Right kidney (tissue), 1 donor: Measurements from ENCODE around the gene GPR155.
"Not testable (repeated sequence)": the region's sequence is repeated elsewhere in the genome, so short reads cannot be mapped to it uniquely, and the experiment has no call there.

Experiments
- DNase-seq: peaks from one replicate; pipeline ENCODE4 v3.0.0-alpha.2; 2016

GPR155 gene

DNA sequence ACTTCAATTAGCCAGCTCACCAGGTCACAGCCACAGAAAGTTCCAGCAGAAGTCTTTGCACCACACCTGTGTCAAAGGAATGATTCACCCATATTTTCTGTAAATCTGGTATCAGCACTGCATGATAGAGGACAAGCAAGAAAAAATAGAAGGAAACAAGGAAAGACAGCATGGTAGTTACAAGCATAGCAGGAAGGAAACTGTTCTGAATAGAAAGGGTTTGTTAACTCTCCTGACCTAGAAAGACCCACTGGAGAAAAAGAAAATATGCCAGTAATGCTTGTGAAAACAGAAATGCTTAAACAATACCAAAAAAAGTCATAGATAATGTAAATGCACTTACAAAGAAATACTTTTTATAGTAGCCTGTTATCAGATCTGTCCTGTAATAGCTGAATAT is 50.5 kb downstream of the GPR155 start:
- no peak for DNase-seq

DNA sequence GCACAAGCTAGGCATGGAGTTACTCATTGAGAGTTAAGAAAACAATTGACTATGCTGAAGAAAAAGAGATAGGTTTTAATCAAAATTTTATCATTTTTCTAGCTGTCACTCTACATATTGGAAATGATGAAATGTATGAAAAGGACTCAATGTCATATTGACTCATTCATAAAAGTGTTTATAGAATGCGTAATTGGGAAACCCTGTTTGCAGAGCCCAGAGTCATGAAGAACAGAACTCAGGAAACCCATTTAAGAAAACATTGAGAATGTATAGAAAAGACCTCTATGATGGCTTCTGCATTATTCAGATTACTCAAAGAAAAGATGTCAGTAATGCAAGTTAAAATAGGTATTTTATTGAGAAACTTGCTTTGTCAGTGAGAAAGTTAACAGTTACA is 54.9 kb downstream of the GPR155 start:
- DNase-seq = no peak

DNA sequence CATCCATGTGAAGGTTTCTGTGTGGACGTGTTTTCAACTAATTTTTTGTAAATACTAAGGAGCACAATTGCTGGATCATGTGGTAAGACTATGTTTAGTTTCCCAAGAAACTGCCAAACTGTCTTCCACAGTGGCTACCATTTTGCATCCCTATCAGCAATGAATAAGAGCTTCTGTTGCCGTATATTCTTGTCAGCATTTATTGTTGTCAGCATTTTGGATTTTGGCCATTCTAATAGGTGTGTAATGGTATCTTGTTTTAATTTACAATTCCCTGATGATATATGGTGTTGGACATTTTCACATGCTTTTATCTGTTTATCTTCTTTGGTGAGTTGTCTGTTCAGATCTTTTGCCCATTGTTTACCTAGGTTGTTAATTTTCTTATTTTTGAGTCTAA is 56.8 kb downstream of the GPR155 start:
- DNase-seq = no peak

DNA sequence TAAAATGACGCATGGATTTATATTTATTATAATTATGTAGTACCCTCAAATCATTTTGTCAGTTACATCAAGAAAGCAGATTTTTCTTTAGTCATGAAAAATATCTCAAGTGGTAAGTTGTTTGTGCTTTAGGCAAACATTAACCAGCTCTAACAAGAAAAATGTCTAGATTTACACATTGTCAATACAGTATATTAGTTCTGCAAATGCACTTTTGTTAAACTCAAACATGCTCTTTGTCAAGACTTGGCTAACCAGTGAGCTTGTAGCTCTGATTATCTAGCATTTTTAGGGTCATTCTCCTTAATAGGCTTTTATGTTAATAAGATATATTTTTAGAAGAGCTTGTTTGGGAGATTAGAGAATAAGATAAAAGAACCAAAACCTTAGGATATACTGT is 58.6 kb downstream of the GPR155 start:
- DNase-seq = no peak

DNA sequence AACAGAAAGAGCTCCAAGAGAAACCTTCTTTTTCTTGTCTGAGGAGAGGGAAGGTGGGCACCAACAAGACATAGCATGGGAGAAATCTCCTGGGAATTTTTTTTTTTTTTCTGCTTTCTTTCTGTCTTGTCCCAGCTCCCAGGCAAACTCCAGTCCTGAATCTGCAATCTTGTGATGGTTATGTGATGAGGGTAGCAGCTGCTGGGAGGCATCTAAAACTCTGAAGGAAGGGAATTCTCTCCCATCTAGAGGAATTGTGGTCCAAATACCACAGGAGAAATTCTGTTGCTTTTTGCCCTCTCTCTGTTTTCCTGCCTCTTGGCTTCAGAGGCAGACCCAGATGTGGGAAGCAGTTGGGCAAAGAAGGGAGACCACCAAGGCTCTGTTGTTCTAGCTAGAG is 74.6 kb downstream of the GPR155 start:
- DNase-seq = no peak

DNA sequence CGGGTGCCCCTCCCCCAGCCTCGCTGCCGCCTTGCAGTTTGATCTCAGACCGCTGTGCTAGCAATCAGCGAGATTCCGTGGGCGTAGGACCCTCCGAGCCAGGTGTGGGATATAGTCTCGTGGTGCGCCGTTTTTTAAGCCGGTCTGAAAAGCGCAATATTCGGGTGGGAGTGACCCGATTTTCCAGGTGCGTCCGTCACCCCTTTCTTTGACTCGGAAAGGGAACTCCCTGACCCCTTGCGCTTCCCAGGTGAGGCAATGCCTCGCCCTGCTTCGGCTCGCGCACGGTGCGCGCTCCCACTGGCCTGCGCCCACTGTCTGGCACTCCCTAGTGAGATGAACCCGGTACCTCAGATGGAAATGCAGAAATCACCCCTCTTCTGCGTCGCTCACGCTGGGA is 76.8 kb downstream of the GPR155 start:
- DNase-seq = not testable (repeated sequence)

DNA sequence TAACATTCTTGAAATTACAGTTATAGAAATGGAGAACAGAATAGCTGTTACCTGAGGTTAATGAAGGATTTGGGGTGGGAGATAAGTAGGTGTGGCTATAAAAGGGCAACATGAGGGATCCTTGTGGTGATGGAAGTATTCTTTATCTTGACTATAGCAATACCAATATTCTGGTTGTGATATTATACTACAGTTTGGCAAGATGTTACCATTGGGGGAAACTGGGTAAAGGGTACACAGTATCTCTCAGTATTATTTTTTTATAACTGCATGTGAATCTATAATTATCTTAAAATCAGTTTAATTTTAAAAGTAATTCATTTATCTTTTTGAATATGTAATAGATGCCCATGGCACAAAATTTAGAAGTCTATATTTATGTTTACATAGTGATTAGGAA is 83.2 kb downstream of the GPR155 start:
- no peak for DNase-seq

DNA sequence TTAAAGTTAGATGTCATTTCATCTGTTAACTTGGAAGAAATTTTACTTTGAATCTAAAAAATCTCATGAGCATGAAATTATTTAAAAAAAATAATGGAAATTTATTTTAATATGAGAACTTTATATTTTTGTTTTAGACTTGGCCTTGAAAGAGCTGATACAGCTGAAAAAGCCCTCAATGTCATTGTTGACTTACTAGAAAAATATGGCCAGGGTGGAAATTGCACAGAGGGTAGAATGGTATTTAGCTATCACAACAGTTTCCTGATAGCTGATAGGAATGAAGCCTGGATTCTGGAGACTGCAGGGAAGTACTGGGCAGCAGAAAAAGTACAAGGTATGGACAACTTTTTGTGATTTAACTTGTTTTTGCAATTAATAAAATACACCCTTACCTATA is 86.0 kb downstream of the GPR155 start:
- no peak for DNase-seq

DNA sequence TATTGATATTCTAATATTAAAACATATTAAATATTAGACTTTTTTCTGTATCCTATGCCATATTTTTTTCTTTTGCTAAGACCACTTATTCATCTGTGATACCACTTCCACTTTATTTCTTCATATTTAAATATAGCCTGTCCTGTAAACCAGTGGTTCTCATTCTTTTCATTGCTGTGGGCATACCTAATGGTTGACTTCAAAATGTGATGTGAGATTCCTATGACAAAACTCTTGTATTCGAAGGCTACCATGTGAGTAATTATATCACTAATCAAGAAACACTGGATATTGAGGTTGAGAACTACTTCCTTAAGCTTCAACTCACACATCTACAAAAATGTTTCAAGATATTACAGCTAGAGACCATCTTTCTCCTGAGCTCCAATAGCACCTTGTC is 87.7 kb downstream of the GPR155 start:
- no peak for DNase-seq

DNA sequence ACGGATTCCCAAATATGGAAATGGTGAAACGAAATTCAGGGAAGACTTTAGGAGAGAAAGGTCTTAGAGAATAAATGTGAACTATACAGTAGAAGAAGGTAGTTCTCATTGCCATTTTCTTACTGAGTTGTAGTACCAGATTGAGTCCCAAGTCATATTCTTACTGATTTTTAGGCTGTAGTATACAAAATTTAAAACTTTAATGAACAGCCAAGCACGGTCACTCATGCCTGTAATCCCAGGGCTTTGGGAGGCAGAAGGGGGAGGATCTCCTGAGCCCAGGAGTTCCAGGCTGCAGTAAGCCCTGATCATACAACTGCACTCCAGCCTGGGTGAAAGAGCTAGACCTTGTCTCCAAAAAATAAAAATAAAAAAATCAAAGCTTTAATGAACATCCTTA is 89.1 kb downstream of the GPR155 start:
- no peak for DNase-seq

DNA sequence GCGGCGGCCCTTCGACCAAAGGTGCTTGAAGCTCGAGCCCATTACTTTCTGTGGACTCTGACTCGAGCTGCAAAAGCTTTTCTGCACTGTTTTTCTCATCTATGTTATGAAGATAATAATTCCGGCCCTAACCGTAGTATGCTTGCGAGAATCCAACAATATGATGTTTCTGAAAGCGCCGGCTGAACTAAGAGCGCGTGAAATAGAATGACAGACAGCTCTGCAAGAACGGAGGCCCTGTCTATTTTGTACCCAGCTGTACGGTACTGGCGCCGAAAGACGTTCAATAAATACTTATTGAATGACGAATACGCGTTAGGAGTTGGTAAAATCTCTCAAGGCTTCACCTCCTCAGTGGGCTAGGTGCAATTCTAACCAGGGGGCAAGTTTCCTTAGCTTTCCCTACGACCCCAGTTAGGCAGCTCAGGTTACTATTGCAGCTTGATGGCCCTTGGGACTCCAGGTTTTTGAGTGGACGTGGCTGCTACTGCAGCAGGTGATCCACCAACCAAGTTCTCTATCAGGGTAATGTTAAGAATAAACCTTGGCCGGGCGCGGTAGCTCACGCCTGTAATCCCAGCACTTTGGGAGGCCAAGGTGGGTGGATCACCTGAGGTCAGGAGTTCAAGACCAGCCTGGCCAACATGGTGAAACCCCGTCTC is 90.7 kb downstream of the GPR155 start:
- no peak for DNase-seq

DNA sequence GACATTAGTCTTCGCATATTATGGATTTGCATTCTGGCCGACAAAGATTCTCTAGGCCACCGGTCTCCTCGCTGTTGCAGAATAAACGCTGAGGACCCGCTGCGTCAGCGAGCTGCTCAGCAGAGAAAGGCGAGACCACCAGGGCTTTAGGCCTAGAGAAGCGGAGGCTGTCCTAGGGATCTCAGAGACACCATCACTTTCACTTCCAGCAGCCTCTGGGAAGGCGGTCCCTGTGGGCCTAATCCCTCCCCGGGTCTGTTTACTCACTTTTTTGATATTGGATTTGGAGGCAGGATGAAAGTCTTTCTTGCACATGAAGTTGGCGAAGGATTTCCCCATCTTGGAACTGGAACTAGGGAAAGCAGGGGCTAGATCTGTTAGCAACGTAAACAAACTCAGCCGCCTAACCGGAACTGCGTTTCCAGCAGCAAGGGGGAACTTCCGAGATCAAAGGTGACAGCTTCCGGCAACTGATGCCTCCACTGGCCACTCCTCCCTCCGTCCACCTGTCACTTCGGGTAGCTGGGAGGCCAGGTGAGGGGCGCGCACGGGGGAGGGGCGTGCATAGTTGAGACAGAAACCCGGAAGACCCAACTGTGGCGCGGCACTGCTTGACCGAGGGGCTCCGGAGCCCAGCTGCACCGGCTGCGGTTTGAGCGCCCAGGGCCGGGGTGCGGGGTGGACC is 91.4 kb downstream of the GPR155 start, which contains the start of gene SCRN3:
SCRN3 (plus strand) TSS at position 447 of the 685 bp plus-strand sequence. CDS start 2,554 bp downstream, outside the sequence.
- peak; percentile 88 for DNase-seq

DNA sequence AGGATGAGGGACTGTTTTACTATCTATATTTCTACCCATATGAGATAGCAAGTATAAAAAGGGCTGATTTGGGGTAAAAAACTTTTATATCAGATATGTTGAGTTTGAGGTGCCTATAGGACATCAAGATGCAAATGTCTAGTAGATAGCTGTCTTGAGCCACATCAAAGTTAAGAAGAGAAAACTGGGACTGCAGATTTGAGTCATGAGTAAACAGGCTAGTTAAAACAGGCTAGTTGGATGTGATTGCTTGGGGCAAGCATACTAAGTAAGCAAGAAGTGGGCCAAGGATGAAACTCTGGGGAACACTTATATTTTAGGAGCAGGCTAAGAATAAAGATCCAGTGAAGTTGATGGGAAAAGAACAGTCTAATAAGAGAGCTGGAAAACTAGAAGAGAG is 94.1 kb downstream of the GPR155 start:
- no peak for DNase-seq

DNA sequence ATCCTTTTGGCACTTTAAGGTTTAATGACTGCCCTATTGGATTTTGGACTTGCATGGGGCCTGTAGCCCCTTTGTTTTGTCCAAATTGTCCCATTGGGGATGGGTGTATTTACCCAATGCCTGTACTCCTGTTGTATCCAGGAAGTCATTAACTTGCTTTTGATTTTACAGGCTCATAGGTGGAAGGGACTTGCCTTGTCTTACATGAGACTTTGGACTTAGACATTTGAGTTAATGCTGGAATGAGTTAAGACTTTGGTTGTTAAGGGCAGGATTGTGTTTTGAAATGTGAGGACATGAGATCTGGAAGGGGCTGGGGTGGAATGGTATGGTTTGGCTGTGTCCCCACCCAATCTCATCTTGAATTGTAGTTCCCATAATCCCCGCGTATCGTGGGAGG is 96.5 kb downstream of the GPR155 start:
- not testable (repeated sequence) for DNase-seq

DNA sequence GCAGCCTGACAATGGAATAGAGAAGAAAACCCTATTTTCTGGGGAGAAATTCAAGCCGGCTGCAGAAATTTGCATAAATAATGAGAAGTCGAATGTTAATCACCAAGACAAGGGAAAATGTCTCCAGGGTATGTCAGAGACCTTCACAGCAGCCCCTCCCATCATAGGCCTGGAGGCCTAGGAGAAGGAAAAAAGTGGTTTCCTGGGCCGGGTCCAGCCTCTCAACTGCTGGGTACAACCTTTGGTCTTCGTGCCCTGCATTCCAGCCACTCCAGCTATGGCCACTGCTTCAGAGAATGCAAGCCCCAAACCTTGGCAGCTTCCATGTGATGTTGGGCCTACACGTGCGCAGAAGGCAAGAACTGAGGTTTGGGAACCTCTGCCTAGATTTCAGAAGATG is 97.3 kb downstream of the GPR155 start:
- no peak for DNase-seq

DNA sequence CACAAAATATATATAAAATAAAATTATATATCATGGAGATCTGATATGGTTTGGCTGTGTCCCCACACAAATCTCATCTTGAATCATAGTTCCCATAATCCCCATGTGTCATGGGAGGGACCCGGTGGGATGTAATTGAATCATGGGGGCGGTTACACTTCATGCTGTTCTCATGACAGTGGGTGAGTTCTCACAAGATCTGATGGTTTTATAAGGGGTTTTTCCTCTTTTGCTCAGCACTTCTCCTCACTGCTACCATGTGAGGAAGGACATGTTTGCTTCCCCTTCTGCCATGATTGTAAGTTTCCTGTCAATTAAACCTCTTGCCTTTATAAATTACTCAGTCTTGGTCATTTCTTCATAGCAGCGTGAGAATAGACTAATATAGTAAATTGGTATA is 98.1 kb downstream of the GPR155 start:
- not testable (repeated sequence) for DNase-seq

DNA sequence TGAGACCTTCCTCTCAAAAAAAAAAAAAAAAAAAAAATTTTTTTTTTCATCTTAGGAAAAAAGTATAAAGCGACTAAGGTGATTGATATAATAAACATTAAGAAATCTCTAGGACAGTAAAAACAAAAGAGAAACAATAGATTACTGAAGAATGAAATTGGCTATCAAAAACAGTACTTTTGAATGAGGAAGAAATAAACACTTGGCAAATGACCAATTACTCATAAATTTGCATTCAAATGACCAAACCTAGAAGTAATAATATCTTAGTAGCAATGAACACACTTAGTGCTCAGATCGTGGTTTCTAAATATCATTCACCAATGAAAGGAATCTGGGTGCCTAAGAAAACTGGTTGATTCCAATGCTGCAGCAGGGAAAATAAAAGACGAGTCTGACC is 101.6 kb downstream of the GPR155 start:
- no peak for DNase-seq

DNA sequence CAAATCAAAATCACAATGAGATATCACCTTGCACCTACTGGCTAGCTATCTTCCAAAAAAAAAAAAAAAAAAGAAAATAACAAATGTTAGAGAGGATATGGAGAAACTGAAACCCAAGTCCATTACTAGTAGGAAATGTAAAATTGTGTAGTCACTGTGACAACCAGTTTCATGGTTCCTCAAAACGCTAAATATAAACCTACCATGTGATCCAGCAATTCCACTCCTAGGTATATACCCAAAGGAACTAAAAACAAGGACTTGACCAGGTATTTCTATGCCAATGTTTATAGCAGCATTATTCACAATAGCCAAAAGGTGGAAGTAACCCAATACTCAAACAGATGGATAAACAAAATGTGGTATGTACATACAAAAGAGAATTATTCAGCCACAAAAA is 103.0 kb downstream of the GPR155 start:
- DNase-seq = no peak
